HG03097 (cell line): ENCODE results near the gene OPCML.

Source experiments
- ATAC-seq: cut with Tn5 transposase; IDR thresholded peaks from one replicate; pipeline ENCODE4 v1.9.1; 2021; ENCODE audit not compliant: unreplicated experiment, low FRiP score

Gene OPCML

GRCh38 chr11:133096981-133097380 lies 435.3 kb downstream of the OPCML start:
- ATAC-seq: no peak

GRCh38 chr11:133086518-133086917 lies 445.8 kb downstream of the OPCML start:
- ATAC-seq: no peak

- peak; percentile 97 for ATAC-seq
Measured at GRCh38 chr11:133082841-133083488, 449.3 kb downstream of the OPCML start.

- ATAC-seq: peak; percentile 5
Measured at GRCh38 chr11:133082453-133082781, 449.9 kb downstream of the OPCML start.

- no peak for ATAC-seq
Measured at GRCh38 chr11:133081730-133082452, 450.4 kb downstream of the OPCML start.

GRCh38 chr11:133081020-133081419 lies 451.3 kb downstream of the OPCML start:
- ATAC-seq: no peak

GRCh38 chr11:133078591-133079404 lies 453.5 kb downstream of the OPCML start:
- no peak for ATAC-seq

- ATAC-seq: no peak
Measured at GRCh38 chr11:133078012-133078411, 454.3 kb downstream of the OPCML start.

- ATAC-seq: no peak
Measured at GRCh38 chr11:133075351-133075750, 456.9 kb downstream of the OPCML start.

- no peak for ATAC-seq
Measured at GRCh38 chr11:133072858-133073582, 459.3 kb downstream of the OPCML start.

GRCh38 chr11:133072378-133072777 lies 459.9 kb downstream of the OPCML start:
- ATAC-seq: no peak

- no peak for ATAC-seq
Measured at GRCh38 chr11:133070791-133071190, 461.5 kb downstream of the OPCML start.

GRCh38 chr11:133070021-133070713 lies 462.1 kb downstream of the OPCML start:
- ATAC-seq: no peak

- ATAC-seq: no peak
Measured at GRCh38 chr11:133065847-133066485, 466.3 kb downstream of the OPCML start.

GRCh38 chr11:133064961-133065360 lies 467.3 kb downstream of the OPCML start:
- no peak for ATAC-seq

- ATAC-seq: no peak
Measured at GRCh38 chr11:133064152-133064877, 468.0 kb downstream of the OPCML start.

GRCh38 chr11:133058501-133058900 lies 473.8 kb downstream of the OPCML start:
- ATAC-seq: no peak

GRCh38 chr11:133053124-133053776 lies 479.1 kb downstream of the OPCML start:
- ATAC-seq: no peak

- ATAC-seq: no peak
Measured at GRCh38 chr11:133052537-133052936, 479.8 kb downstream of the OPCML start.
